Measurements from ENCODE around the gene PNLDC1.
"Not testable (repeated sequence)": the region's sequence is repeated elsewhere in the genome, so short reads cannot be mapped to it uniquely, and the experiment has no call there.

PNLDC1 gene

GRCh38 chr6:159824690-159825089 is 24.6 kb downstream of the PNLDC1 start:
- not testable (repeated sequence) for H3K4me3 ChIP-seq (ENCODE audit: insufficient read depth in 1 of 2, low read depth in 1 of 2, low read length in 2 of 2); H3K4me1 ChIP-seq (ENCODE audit: control insufficient read depth, insufficient read depth, low read depth, low read length); H3K18ac ChIP-seq (ENCODE audit: low read depth in 1 of 2, low read length in 2 of 2); H3K36me3 ChIP-seq (ENCODE audit: control insufficient read depth in 1 of 2, insufficient read depth in 2 of 2, low read depth in 1 of 2, low read length in 2 of 2); H2BK12ac ChIP-seq (ENCODE audit: low read length in 2 of 2); H4K91ac ChIP-seq (ENCODE audit: low read length); H2BK15ac ChIP-seq (ENCODE audit: low read depth, poor library complexity, severe bottlenecking); H3K9ac ChIP-seq (ENCODE audit: low read length); H2AFZ ChIP-seq (ENCODE audit: low read depth, low read length); H3K4ac ChIP-seq (ENCODE audit: low read depth in 1 of 2, low read length in 2 of 2); H3K14ac ChIP-seq (ENCODE audit: low read length in 2 of 2); H3K9me3 ChIP-seq (ENCODE audit: control insufficient read depth, low read length); H4K8ac ChIP-seq (ENCODE audit: low read length); H3K79me1 ChIP-seq (replicated peaks; ENCODE audit: low read length, poor library complexity, severe bottlenecking); H2BK120ac ChIP-seq (ENCODE audit: low read depth, low read length); H3K4me2 ChIP-seq (ENCODE audit: low read length, poor library complexity, severe bottlenecking); H2AK5ac ChIP-seq (ENCODE audit: low read length, severe bottlenecking); DNase-seq; H3K27ac ChIP-seq (ENCODE audit: low read length, poor library complexity, severe bottlenecking); H3K23ac ChIP-seq (ENCODE audit: low read length in 2 of 2); H2BK5ac ChIP-seq (ENCODE audit: low read depth, low read length, poor library complexity, severe bottlenecking)
- peaks cover 0 to 16% of the 10 kb centered on the region in 2 experiments for H3K27me3 ChIP-seq (ENCODE audit: control insufficient read depth in 1 of 2, insufficient read depth in 1 of 2, low read length in 2 of 2)
- 91% methylated on average over 5 of the region's 9 CpGs for WGBS

GRCh38 chr6:159826004-159826403 is 25.9 kb downstream of the PNLDC1 start:
- Histone ChIP-seq H3K9ac (ENCODE audit: low read length) (no peak overlapping the region), H3K4ac (ENCODE audit: low read depth in 1 of 2, low read length in 2 of 2) (no peak overlapping the region), H2BK12ac (ENCODE audit: low read length in 2 of 2) (no peak overlapping the region), H3K79me1 (replicated peaks; ENCODE audit: low read length, poor library complexity, severe bottlenecking) (no peaks in the 10 kb centered on the region), H3K4me2 (ENCODE audit: low read length, poor library complexity, severe bottlenecking) (no peak overlapping the region), H3K23ac (ENCODE audit: low read length in 2 of 2) (no peak overlapping the region), H3K27ac (ENCODE audit: low read length, poor library complexity, severe bottlenecking) (no peak overlapping the region), H3K18ac (ENCODE audit: low read depth in 1 of 2, low read length in 2 of 2) (no peak overlapping the region), H3K14ac (ENCODE audit: low read length in 2 of 2) (peak overlapping the region in 1 of 2 experiments; percentile 26), H3K9me3 (ENCODE audit: control insufficient read depth, low read length) (no peaks in the 10 kb centered on the region), H3K27me3 (ENCODE audit: control insufficient read depth in 1 of 2, insufficient read depth in 1 of 2, low read length in 2 of 2) (peaks cover 1 to 17% of the 10 kb centered on the region in 2 experiments), H4K91ac (ENCODE audit: low read length) (no peak overlapping the region), H2BK15ac (ENCODE audit: low read depth, poor library complexity, severe bottlenecking) (no peak overlapping the region), H2AFZ (ENCODE audit: low read depth, low read length) (no peak overlapping the region), H3K36me3 (ENCODE audit: control insufficient read depth in 1 of 2, insufficient read depth in 2 of 2, low read depth in 1 of 2, low read length in 2 of 2) (no peaks in the 10 kb centered on the region), H3K4me1 (ENCODE audit: control insufficient read depth, insufficient read depth, low read depth, low read length) (no peaks in the 10 kb centered on the region), H2AK5ac (ENCODE audit: low read length, severe bottlenecking) (no peak overlapping the region), H2BK120ac (ENCODE audit: low read depth, low read length) (no peak overlapping the region), H4K8ac (ENCODE audit: low read length) (no peak overlapping the region), H2BK5ac (ENCODE audit: low read depth, low read length, poor library complexity, severe bottlenecking) (no peak overlapping the region), H3K4me3 (ENCODE audit: insufficient read depth in 1 of 2, low read depth in 1 of 2, low read length in 2 of 2) (no peak overlapping the region)
- 98% methylated on average over 8 of the region's 13 CpGs for WGBS
- no peak for DNase-seq

- Histone ChIP-seq H3K4ac (ENCODE audit: low read depth in 1 of 2, low read length in 2 of 2) (no peak overlapping the region), H3K27ac (ENCODE audit: low read length, poor library complexity, severe bottlenecking) (no peak overlapping the region), H3K9me3 (ENCODE audit: control insufficient read depth, low read length) (no peaks in the 10 kb centered on the region), H3K27me3 (ENCODE audit: control insufficient read depth in 1 of 2, insufficient read depth in 1 of 2, low read length in 2 of 2) (peaks cover 12 to 18% of the 10 kb centered on the region in 2 experiments), H3K14ac (ENCODE audit: low read length in 2 of 2) (no peak overlapping the region), H2BK15ac (ENCODE audit: low read depth, poor library complexity, severe bottlenecking) (no peak overlapping the region), H2BK5ac (ENCODE audit: low read depth, low read length, poor library complexity, severe bottlenecking) (no peak overlapping the region), H2AK5ac (ENCODE audit: low read length, severe bottlenecking) (no peak overlapping the region), H3K9ac (ENCODE audit: low read length) (no peak overlapping the region), H3K23ac (ENCODE audit: low read length in 2 of 2) (no peak overlapping the region), H3K36me3 (ENCODE audit: control insufficient read depth in 1 of 2, insufficient read depth in 2 of 2, low read depth in 1 of 2, low read length in 2 of 2) (no peaks in the 10 kb centered on the region), H3K4me3 (ENCODE audit: insufficient read depth in 1 of 2, low read depth in 1 of 2, low read length in 2 of 2) (no peak overlapping the region), H3K4me2 (ENCODE audit: low read length, poor library complexity, severe bottlenecking) (no peak overlapping the region), H4K8ac (ENCODE audit: low read length) (no peak overlapping the region), H3K18ac (ENCODE audit: low read depth in 1 of 2, low read length in 2 of 2) (no peak overlapping the region), H3K4me1 (ENCODE audit: control insufficient read depth, insufficient read depth, low read depth, low read length) (no peaks in the 10 kb centered on the region), H2BK12ac (ENCODE audit: low read length in 2 of 2) (no peak overlapping the region), H2BK120ac (ENCODE audit: low read depth, low read length) (no peak overlapping the region), H3K79me1 (replicated peaks; ENCODE audit: low read length, poor library complexity, severe bottlenecking) (no peaks in the 10 kb centered on the region), H4K91ac (ENCODE audit: low read length) (no peak overlapping the region), H2AFZ (ENCODE audit: low read depth, low read length) (no peak overlapping the region)
- 86% methylated on average over 15 of the region's 16 CpGs for WGBS
- DNase-seq: no peak
These were observed 27.0 kb downstream of the PNLDC1 start for GRCh38 chr6:159826968-159827647.

GRCh38 chr6:159828074-159828473 is 28.0 kb downstream of the PNLDC1 start:
- H3K79me1 ChIP-seq (replicated peaks; ENCODE audit: low read length, poor library complexity, severe bottlenecking): no peaks in the 10 kb centered on the region
- H2BK15ac ChIP-seq (ENCODE audit: low read depth, poor library complexity, severe bottlenecking): no peak overlapping the region
- no peak overlapping the region for H3K23ac ChIP-seq (ENCODE audit: low read length in 2 of 2)
- no peak overlapping the region for H3K27ac ChIP-seq (ENCODE audit: low read length, poor library complexity, severe bottlenecking)
- no peak overlapping the region for H3K4me2 ChIP-seq (ENCODE audit: low read length, poor library complexity, severe bottlenecking)
- DNase-seq: no peak
- no peak overlapping the region for H3K18ac ChIP-seq (ENCODE audit: low read depth in 1 of 2, low read length in 2 of 2)
- no peak overlapping the region for H2AK5ac ChIP-seq (ENCODE audit: low read length, severe bottlenecking)
- no peak overlapping the region for H3K14ac ChIP-seq (ENCODE audit: low read length in 2 of 2)
- H3K4ac ChIP-seq (ENCODE audit: low read depth in 1 of 2, low read length in 2 of 2): no peak overlapping the region
- no peaks in the 10 kb centered on the region for H3K9me3 ChIP-seq (ENCODE audit: control insufficient read depth, low read length)
- H4K91ac ChIP-seq (ENCODE audit: low read length): no peak overlapping the region
- H3K4me3 ChIP-seq (ENCODE audit: insufficient read depth in 1 of 2, low read depth in 1 of 2, low read length in 2 of 2): no peak overlapping the region
- H2BK5ac ChIP-seq (ENCODE audit: low read depth, low read length, poor library complexity, severe bottlenecking): no peak overlapping the region
- H3K4me1 ChIP-seq (ENCODE audit: control insufficient read depth, insufficient read depth, low read depth, low read length): no peaks in the 10 kb centered on the region
- no peak overlapping the region for H3K9ac ChIP-seq (ENCODE audit: low read length)
- 83% methylated on average over 7 of the region's 7 CpGs for WGBS
- H4K8ac ChIP-seq (ENCODE audit: low read length): no peak overlapping the region
- H3K36me3 ChIP-seq (ENCODE audit: control insufficient read depth in 1 of 2, insufficient read depth in 2 of 2, low read depth in 1 of 2, low read length in 2 of 2): no peaks in the 10 kb centered on the region
- H2AFZ ChIP-seq (ENCODE audit: low read depth, low read length): no peak overlapping the region
- peak overlapping the region in 1 of 2 experiments; percentile 27 for H2BK12ac ChIP-seq (ENCODE audit: low read length in 2 of 2)
- no peak overlapping the region for H2BK120ac ChIP-seq (ENCODE audit: low read depth, low read length)
- peaks cover 13 to 16% of the 10 kb centered on the region in 2 experiments for H3K27me3 ChIP-seq (ENCODE audit: control insufficient read depth in 1 of 2, insufficient read depth in 1 of 2, low read length in 2 of 2)

All from mesenchymal stem cell (in vitro differentiated cells and primary cell).